ENCODE results near the gene KRTAP5-6.
"Not testable (repeated sequence)": the region's sequence is repeated elsewhere in the genome, so short reads cannot be mapped to it uniquely, and the experiment has no call there.

DNA sequence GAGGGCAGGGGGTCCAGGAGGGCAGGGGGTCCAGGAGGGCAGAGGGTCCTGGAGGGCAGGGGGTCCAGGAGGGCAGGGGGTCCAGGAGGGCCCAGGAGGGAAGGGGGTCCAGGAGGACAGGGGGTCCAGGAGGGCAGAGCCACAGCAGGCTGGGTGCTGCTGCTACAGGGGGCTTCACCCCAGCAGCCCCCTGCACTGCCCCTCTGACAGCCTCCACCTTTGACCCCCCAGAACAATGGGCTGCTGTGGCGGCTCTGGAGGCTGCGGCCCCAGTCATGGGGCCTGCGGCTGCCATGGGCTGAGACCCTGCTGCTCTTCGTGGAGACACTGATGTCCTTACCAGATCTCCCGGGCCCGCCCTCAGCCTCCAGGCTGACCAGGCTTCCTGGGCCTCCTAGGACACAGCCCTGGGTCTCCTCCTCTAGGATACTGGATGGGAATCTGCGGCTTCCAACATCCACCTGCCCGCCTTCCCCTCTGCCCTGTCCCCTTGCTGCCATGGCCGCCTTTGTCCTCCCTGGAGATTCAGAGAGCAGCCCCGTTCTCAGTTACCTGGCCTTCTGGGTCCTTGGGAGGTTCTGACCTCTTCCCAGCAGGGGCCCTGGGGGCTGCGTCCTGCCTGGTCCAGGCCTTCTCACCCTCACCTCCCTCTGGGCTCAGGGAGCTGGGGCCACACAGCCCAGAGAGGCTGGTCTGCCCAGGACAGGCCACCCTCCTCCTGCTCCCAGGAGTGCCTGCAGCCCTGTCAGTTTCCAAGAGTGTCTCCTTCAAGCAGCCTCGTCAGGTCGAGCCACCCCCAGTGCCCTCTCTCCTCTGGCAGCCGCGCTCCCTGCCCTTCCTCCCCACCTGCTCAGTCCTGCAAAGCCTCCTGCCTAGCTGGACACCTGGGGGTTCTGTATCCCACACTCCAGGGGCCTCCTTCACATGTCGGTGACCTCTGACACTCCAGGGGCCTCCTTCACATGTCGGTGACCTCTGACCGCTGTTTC lies 11.8 kb upstream of the KRTAP5-6 start:
- not testable (repeated sequence) for TF ChIP-seq POLR2AphosphoS5, POLR2A (IDR thresholded peaks at IDR 0.05)
- TF ChIP-seq, protein P1, sequence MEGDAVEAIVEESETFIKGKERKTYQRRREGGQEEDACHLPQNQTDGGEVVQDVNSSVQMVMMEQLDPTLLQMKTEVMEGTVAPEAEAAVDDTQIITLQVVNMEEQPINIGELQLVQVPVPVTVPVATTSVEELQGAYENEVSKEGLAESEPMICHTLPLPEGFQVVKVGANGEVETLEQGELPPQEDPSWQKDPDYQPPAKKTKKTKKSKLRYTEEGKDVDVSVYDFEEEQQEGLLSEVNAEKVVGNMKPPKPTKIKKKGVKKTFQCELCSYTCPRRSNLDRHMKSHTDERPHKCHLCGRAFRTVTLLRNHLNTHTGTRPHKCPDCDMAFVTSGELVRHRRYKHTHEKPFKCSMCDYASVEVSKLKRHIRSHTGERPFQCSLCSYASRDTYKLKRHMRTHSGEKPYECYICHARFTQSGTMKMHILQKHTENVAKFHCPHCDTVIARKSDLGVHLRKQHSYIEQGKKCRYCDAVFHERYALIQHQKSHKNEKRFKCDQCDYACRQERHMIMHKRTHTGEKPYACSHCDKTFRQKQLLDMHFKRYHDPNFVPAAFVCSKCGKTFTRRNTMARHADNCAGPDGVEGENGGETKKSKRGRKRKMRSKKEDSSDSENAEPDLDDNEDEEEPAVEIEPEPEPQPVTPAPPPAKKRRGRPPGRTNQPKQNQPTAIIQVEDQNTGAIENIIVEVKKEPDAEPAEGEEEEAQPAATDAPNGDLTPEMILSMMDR (IDR thresholded peaks at IDR 0.05) = not testable (repeated sequence)
